Vagina (tissue), 2 donors: ENCODE results near the gene COL5A3.

Experiments
- POLR2A ChIP-seq, 2 donors: fragments of 450-650 bp; IDR thresholded peaks; one replicate each; pipeline ENCODE4 v1.6.1; 2017; ENCODE audit warnings: antibody characterized with exemption in 2 of 2, mild to moderate bottlenecking in 2 of 2, moderate library complexity in 2 of 2
- TF ChIP-seq, protein P1 (sequence below), 3 experiments: fragments of 450-650 bp in 2 of 3; fragments of 200-600 bp in 1 of 3; sonication (generic) in 1 of 3; IDR thresholded peaks; one replicate each; pipeline ENCODE4 v1.5.1; 2017 to 2019; ENCODE audit warnings: antibody characterized with exemption in 3 of 3, mild to moderate bottlenecking in 2 of 3, moderate library complexity in 2 of 3

DNA sequence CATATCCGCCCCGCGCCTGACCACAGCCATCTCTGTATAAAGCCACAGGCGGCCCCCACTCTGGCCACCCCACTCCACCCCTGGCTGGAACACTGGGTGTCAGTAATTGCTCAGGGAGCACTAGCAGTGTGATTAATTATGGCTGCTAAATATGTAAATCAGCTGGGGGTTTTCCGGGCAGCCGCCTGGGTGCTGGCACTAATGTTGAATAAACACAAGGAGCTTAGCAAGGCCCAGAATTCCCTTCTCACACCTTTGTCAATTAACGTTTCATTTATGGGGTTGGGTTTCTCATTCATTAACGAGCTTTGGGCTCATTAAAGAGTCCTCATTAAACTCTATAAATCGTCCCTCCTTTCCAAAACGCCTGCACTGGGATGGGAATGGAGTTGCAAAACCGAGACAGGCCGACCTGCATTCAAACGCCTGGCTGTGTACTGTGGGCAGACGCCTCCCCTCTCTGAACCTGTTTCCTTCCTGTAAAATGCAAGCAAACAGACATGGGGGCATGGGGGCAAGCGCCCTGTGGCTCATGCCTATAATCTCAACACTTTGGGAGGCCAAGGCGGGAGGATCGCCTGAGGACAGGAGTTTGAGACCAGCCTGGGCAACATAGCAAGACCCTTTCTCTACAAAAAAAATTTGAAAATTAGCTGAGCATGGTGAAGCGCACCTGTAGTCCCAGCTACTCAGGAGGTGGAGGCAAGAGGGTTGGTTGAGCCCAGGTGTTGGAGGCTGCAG lies 56.3 kb downstream of the COL5A3 start:
- TF ChIP-seq, protein P1, sequence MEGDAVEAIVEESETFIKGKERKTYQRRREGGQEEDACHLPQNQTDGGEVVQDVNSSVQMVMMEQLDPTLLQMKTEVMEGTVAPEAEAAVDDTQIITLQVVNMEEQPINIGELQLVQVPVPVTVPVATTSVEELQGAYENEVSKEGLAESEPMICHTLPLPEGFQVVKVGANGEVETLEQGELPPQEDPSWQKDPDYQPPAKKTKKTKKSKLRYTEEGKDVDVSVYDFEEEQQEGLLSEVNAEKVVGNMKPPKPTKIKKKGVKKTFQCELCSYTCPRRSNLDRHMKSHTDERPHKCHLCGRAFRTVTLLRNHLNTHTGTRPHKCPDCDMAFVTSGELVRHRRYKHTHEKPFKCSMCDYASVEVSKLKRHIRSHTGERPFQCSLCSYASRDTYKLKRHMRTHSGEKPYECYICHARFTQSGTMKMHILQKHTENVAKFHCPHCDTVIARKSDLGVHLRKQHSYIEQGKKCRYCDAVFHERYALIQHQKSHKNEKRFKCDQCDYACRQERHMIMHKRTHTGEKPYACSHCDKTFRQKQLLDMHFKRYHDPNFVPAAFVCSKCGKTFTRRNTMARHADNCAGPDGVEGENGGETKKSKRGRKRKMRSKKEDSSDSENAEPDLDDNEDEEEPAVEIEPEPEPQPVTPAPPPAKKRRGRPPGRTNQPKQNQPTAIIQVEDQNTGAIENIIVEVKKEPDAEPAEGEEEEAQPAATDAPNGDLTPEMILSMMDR (IDR thresholded peaks at IDR 0.05): no peak
- no peak for TF ChIP-seq POLR2A (IDR thresholded peaks at IDR 0.05)
